HG02852 (cell line): Measurements from ENCODE around the gene TBC1D32.
"Not testable (repeated sequence)": the region's sequence is repeated elsewhere in the genome, so short reads cannot be mapped to it uniquely, and the experiment has no call there.

Experiments used
- ATAC-seq: cut with Tn5 transposase; IDR thresholded peaks from one replicate; pipeline ENCODE4 v1.9.1; 2021; ENCODE audit warnings: mild to moderate bottlenecking, moderate library complexity; ENCODE audit not compliant: unreplicated experiment

Gene TBC1D32

GRCh38 chr6:121334299-121335086 is at the start of gene TBC1D32:
Gene TBC1D32 (minus strand): TSS chr6:121334480. CDS start chr6:121334430, 50 bp downstream.
- peak; percentile 91 for ATAC-seq

GRCh38 chr6:121383478-121383877 is 49.2 kb upstream of the TBC1D32 start:
- ATAC-seq = no peak

- no peak for ATAC-seq
These were observed 48.3 kb upstream of the TBC1D32 start for GRCh38 chr6:121382467-121383121.

DNA sequence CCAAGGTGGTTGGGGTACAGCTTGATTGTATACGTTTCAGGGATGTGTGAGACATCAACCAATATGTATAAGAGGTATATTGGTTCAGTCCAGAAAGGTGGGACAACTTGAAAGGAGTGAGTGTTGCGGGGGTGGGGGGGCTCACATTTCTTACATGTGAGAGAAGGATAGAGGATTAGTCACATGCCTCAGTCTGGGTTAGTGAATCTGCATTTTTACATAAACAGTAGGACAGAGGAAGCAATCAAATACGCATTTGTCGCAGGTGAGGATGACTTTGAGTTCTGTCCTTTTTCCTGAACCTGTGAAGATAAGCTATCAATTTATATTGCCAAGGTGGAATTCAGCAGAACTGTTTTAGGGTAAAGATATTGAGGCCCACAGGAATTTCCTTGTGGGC is 42.1 kb upstream of the TBC1D32 start:
- no peak for ATAC-seq

DNA sequence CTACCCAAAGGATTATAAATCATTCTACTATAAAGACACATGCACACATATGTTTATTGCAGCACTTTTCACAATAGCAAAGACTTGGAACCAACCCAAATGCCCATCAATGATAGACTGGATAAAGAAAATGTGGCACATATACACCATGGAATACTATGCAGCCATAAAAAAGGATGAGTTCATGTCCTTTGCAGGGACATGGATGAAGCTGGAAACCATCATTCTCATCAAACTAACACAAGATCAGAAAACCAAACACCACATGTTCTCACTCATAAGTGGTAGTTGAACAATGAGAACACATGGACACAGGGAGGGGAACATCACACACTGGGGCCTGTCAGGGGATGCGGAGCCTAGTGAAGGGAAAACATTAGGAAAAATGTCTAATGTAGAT is 39.9 kb upstream of the TBC1D32 start:
- not testable (repeated sequence) for ATAC-seq

GRCh38 chr6:121365536-121366521 is 31.5 kb upstream of the TBC1D32 start:
- no peak for ATAC-seq

DNA sequence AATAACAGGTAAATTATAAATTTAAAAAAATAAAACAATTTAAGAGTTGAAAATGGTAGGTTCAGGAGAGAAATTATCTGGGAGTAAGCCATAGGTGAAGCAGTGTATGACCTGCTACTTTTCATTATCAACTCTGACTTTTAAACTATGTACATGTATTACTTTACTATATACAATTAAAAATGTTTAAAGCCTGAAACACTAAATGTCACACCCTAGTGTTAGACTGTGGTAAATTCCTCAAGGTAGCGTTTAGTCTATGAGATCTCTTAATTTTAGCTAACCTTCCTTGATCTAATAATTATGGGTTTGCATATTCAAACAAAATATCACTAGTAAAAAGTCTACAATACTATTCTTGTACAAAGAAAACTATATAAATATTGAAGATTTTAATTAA is 22.3 kb upstream of the TBC1D32 start:
- no peak for ATAC-seq

GRCh38 chr6:121354764-121355163 is 20.5 kb upstream of the TBC1D32 start:
- ATAC-seq = no peak

DNA sequence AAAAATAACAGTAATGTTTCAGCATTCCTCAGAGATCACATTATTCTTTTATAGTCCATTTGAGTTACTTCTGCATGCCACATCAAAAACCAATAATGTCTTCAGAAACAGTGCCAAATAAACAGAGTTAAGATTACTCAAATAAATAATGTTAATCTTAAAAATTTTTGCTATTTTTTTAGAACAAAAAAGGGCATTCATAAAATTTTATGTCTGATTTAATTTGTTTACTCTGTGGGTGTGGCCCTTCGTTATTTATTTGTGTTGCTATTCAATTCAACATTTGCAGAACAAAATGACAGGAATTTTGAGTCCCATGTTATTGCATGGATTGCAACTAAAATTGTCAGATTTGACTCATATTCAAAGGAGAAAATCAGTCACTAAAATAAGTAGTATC is 18.7 kb upstream of the TBC1D32 start:
- no peak for ATAC-seq

GRCh38 chr6:121351916-121352315 is 17.6 kb upstream of the TBC1D32 start:
- ATAC-seq = no peak

DNA sequence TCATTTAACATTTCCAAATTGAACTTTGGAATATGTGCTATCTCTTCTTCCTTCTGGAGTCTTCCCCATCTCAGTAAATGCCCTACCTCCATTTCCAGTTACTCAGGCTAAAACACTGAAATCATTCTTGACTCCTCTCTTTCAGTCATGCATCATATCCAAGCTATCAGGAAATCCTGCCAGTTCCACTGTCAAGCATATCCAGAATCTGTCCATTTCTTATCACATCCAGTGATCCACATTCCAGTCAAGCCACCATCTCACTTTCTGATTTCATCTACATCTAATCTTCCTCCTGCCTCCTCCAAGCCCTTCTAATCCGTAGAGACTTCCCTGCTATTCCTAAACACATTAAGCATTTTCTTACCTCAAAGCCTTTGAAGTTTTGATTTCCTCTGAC is 15.3 kb upstream of the TBC1D32 start:
- ATAC-seq = no peak

GRCh38 chr6:121347484-121347883 is 13.2 kb upstream of the TBC1D32 start:
- no peak for ATAC-seq

- ATAC-seq = no peak
These were observed 10.3 kb upstream of the TBC1D32 start for GRCh38 chr6:121344539-121344938.

DNA sequence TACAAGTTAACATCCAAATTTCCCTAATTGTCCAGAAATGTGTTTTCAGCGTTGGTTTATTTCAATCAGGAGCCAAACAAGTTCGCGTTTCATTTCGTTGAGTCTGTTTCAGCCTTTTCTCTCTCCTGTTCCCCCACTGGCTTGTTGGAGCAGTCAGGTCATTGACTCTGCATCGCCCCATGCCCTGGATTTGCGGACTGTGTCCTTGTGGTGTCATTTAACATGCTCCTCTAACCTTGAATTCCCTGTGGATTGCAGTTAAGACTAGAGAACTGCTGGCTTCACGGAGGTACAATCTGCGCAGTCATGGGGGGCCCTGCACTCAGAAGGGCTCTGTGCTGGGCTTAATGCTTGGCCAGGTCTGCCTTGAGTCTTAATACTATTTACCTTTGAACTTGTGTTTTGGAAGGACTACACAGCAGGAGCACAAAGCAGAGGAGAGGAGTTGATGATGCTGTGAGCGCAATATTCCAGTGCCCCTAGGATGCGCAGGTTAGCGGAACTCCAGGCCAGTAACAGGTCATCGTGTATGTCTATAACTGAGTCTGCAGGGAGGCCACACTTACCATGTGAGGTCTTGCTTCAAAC is 5.5 kb upstream of the TBC1D32 start:
- no peak for ATAC-seq

- ATAC-seq = no peak
These were observed 4.7 kb upstream of the TBC1D32 start for GRCh38 chr6:121338956-121339355.

DNA sequence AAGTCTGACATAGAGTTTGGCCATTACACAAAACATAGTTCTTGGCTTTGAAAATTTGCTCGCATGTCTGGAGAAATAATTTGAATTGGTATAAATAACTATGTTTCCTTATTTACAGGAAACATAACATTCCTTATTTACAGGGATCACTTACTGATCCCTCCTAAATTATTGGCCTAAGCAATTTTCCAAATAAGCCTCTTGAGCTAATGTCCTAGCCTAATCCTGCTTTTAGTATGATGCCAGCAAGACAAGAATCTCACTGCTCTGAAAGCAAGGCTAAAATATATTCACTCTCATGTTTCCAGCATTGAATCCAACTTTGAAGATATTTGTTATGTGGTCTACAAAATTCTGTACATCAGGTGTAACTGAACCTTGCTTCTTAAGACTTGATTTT is 4.1 kb upstream of the TBC1D32 start:
- ATAC-seq = no peak

DNA sequence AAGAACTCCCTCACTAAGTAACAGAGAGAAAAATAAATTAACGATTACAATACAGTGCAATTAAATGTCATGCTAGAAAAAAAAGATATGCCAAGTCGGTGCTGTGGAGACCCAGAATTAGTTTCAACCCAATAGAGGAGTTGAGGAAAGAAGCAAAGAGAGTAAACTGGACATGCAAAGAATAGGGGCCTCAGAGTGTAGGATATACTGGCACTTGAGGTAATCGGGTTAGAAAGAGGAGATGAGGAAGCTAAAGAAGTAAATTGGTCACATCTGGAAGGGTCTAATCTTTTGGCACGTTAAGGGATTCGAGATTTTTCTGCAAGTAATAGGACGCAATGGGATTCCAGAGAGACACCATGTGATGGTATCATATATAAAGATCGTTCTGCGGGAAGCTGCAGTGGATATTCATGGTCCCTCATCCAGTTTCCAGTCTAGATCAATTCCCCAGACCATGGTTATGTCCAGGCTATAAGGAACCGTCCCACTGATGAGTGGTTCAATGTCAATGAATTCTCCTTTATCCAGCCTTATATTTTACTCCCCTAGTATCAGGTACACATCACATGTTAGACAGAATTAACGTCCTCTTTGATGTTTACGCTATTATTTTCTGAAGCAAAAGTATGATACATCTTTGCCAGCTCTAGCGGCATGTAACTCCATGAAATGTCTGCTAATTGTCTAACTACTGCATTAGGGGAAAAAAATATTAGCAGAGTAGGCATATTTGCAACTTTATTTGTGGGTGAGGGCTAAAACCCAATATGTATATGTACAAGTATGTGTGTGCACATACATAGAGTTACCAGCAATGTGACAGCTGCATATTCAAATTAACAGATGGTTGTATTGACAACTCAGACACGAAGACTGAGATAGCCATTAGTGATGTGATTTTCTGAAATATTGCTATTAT is 1.1 kb upstream of the TBC1D32 start:
- no peak for ATAC-seq

DNA sequence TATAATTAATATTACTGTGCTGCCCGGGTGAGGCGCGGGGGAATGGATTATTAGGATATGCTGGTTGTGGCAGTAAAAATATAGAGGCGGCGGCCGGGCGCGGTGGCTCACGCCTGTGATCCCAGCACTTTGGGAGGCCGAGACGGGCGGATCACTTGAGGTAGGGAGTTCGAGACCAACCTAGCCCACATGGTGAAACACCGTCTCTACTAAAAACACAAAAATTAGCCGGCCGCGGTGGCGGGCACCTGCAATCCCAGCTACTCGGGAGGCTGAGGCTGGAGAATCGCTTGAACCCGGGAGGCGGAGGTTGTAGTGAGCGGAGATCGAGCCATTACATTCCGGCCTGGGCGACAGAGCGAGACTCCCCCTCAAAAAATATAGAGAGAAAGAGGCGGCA is 586 bp downstream of the TBC1D32 start:
- ATAC-seq = not testable (repeated sequence)

GRCh38 chr6:121333196-121333595 is 1.1 kb downstream of the TBC1D32 start:
- ATAC-seq = no peak

DNA sequence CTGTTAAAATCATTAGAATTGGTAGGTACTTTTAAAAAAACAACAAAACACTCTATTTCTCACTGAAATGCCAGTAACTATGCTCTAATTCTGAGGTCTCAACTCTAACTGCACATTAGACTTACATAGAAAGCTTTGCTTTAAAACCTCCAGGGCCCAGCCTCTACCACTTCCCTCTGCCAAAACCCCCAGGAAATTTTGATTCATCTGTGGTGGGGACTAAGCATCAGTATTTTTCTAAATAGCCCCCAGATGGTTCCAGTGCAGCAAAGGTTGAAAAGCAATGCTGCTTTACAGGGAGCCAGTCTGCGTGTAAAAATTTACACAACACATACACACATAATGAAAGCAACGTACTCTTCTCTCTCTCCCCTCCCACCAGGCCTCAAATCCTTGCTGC is 3.8 kb downstream of the TBC1D32 start:
- ATAC-seq = no peak
